IMR-90 (cell line): Measurements from ENCODE around the gene ERMN. TPM values are rescaled to one million over a fixed set of nuclear protein-coding genes. Genes with fewer than 3 reads are reported as not detected.

Experiments used
- ATAC-seq: fragments of 200-7000 bp; cut with Tn5 transposase; 2 replicates; pipeline ENCODE4 v1.9.1; 2020; ENCODE audit warnings: low read depth, mild to moderate bottlenecking, moderate library complexity
- BruUV-seq: library from RNA; stranded (reverse); fragments of 400-500 nt; replicated peaks from 2 replicates; lab custom pipeline; 2021; lab: Mats Ljungman, UMichigan
- CTCF ChIA-PET: fragments of 300-600 bp; formaldehyde crosslinking; extraction: SDS; loops from one replicate; lab custom pipeline; 2021; ENCODE audit warnings: antibody characterized with exemption; lab: Yijun Ruan, JAX
- POLR2A ChIA-PET: fragments of 300-600 bp; sonication (Branson Sonifier 250); formaldehyde crosslinking; loops from one replicate; lab custom pipeline; 2022; ENCODE audit warnings: antibody characterized with exemption; ENCODE audit not compliant: unreplicated experiment; lab: Charles Lee
- DNase-seq: peaks from one replicate; pipeline ENCODE4 v3.0.0; 2013
- H2AFZ ChIP-seq: replicated peaks from 2 replicates; pipeline ENCODE3; 2013; ENCODE audit warnings: low read length, mild to moderate bottlenecking; ENCODE audit not compliant: poor library complexity
- H2AK5ac ChIP-seq: 2 replicates; pipeline ENCODE4 v1.6.1; 2013; ENCODE audit warnings: low read depth, low read length, inconsistent platforms
- H2AK9ac ChIP-seq: replicated peaks from 2 replicates; pipeline ENCODE3; 2013; ENCODE audit warnings: mild to moderate bottlenecking, low read depth, low read length, moderate library complexity; ENCODE audit not compliant: poor library complexity
- H2BK120ac ChIP-seq: 2 replicates; pipeline ENCODE4 v1.6.1; 2013; ENCODE audit warnings: low read depth, low read length, inconsistent platforms
- H2BK15ac ChIP-seq: 3 replicates; pipeline ENCODE4 v1.6.1; 2013; ENCODE audit warnings: low read depth, low read length, inconsistent platforms
- H2BK20ac ChIP-seq: 2 replicates; pipeline ENCODE4 v1.6.1; 2013; ENCODE audit warnings: low read depth, mild to moderate bottlenecking, inconsistent platforms, low read length, moderate library complexity
- H2BK5ac ChIP-seq: 2 replicates; pipeline ENCODE4 v1.6.1; 2013; ENCODE audit warnings: mild to moderate bottlenecking, low read depth, low read length, inconsistent platforms; ENCODE audit not compliant: poor library complexity, severe bottlenecking
- H3K14ac ChIP-seq: replicated peaks from 2 replicates; pipeline ENCODE4 v1.6.1; 2013; ENCODE audit warnings: low read depth, low read length, inconsistent platforms
- H3K18ac ChIP-seq: 2 replicates; pipeline ENCODE4 v1.6.1; 2013; ENCODE audit warnings: low read depth, low read length, control low read depth
- H3K23ac ChIP-seq: 2 replicates; pipeline ENCODE4 v1.6.1; 2013; ENCODE audit warnings: low read depth, low read length, inconsistent platforms
- H3K27ac ChIP-seq: 2 replicates; pipeline ENCODE4 v1.5.1; 2013; ENCODE audit warnings: mild to moderate bottlenecking, control low read depth, low read length; ENCODE audit not compliant: insufficient read depth
- H3K27me3 ChIP-seq: 2 replicates; pipeline ENCODE4 v1.6.1; 2013; ENCODE audit warnings: low read length; ENCODE audit not compliant: control insufficient read depth, insufficient read depth
- H3K36me3 ChIP-seq: 2 replicates; pipeline ENCODE4 v1.6.1; 2013; ENCODE audit warnings: low read length, mixed read lengths; ENCODE audit not compliant: control insufficient read depth, insufficient read depth
- H3K4ac ChIP-seq: 2 replicates; pipeline ENCODE4 v1.6.1; 2013; ENCODE audit warnings: low read depth, low read length, inconsistent platforms
- H3K4me1 ChIP-seq: 2 replicates; pipeline ENCODE4 v1.6.1; 2013; ENCODE audit warnings: low read length, mixed read lengths; ENCODE audit not compliant: control insufficient read depth, insufficient read depth
- H3K4me2 ChIP-seq: 2 replicates; pipeline ENCODE4 v1.6.1; 2013; ENCODE audit warnings: low read depth, mild to moderate bottlenecking, control low read depth, low read length, moderate library complexity
- H3K4me3 ChIP-seq: 2 replicates; pipeline ENCODE4 v1.5.1; 2013; ENCODE audit warnings: low read depth, mild to moderate bottlenecking, control low read depth, low read length, moderate library complexity; ENCODE audit not compliant: insufficient read depth
- H3K56ac ChIP-seq: 2 replicates; pipeline ENCODE4 v1.6.1; 2013; ENCODE audit warnings: low read length, inconsistent platforms; ENCODE audit not compliant: insufficient read depth; ENCODE audit errors: extremely low read depth
- H3K79me1 ChIP-seq, 2 experiments: 2 replicates each; pipeline ENCODE4 v1.6.1; 2013; ENCODE audit warnings: low read length in 2 of 2, inconsistent platforms in 1 of 2, low read depth in 1 of 2
- H3K9ac ChIP-seq: 2 replicates; pipeline ENCODE4 v1.6.1; 2013; ENCODE audit warnings: low read depth, low read length, control low read depth
- H3K9me1 ChIP-seq: 2 replicates; pipeline ENCODE4 v1.6.1; 2013; ENCODE audit warnings: low read length, inconsistent platforms; ENCODE audit not compliant: insufficient read depth
- H3K9me3 ChIP-seq: 2 replicates; pipeline ENCODE4 v1.6.1; 2013; ENCODE audit warnings: low read length; ENCODE audit not compliant: control insufficient read depth, insufficient read depth
- H4K20me1 ChIP-seq: 2 replicates; pipeline ENCODE4 v1.6.1; 2013; ENCODE audit warnings: low read length, inconsistent platforms; ENCODE audit not compliant: insufficient read depth
- H4K5ac ChIP-seq: 2 replicates; pipeline ENCODE4 v1.6.1; 2013; ENCODE audit warnings: mild to moderate bottlenecking, low read depth, low read length, control low read depth
- H4K8ac ChIP-seq, 2 experiments: 2 replicates each; pipeline ENCODE4 v1.6.1; 2013; ENCODE audit warnings: low read depth in 2 of 2, low read length in 2 of 2, control low read depth in 1 of 2, inconsistent platforms in 1 of 2
- H4K91ac ChIP-seq: 2 replicates; pipeline ENCODE4 v1.6.1; 2013; ENCODE audit warnings: low read depth, low read length, inconsistent platforms; ENCODE audit not compliant: insufficient read depth
- CHD1 ChIP-seq: IDR thresholded peaks from 2 replicates; pipeline ENCODE4 v1.6.1; 2012; ENCODE audit warnings: low read depth, low read length, improper control_type of control experiment
- FOS ChIP-seq: fragments of 150-350 bp; IDR thresholded peaks from 2 replicates; pipeline ENCODE4 v1.6.1; 2016; ENCODE audit warnings: low read depth, low read length
- MAFK ChIP-seq: IDR thresholded peaks from 2 replicates; pipeline ENCODE4 v1.6.1; 2012; ENCODE audit warnings: low read depth, low read length, improper control_type of control experiment
- MAZ ChIP-seq: IDR thresholded peaks from 2 replicates; pipeline ENCODE4 v1.6.1; 2012; ENCODE audit warnings: low read depth, mild to moderate bottlenecking, low read length, improper control_type of control experiment, moderate library complexity, borderline replicate concordance
- NFE2L2 ChIP-seq: fragments of 150-350 bp; IDR thresholded peaks from 2 replicates; pipeline ENCODE4 v1.6.1; 2016; ENCODE audit warnings: low read depth, mild to moderate bottlenecking, low read length
- POLR2A ChIP-seq: IDR thresholded peaks from 2 replicates; pipeline ENCODE4 v1.6.1; 2012; ENCODE audit warnings: mild to moderate bottlenecking, low read depth, low read length
- RCOR1 ChIP-seq: IDR thresholded peaks from 2 replicates; pipeline ENCODE4 v1.6.1; 2012; ENCODE audit warnings: mild to moderate bottlenecking, low read length, improper control_type of control experiment; ENCODE audit not compliant: insufficient replicate concordance
- WGBS, 2 experiments: methylation state at CpG; one replicate each; pipeline versions ENCODE4 v1.1.5 to v1.1.7; 2013; ENCODE audit warnings: missing lambda C conversion rate in 2 of 2; ENCODE audit not compliant: insufficient read length in 1 of 2; ENCODE audit errors: extremely low coverage in 2 of 2; 5-methylcytosine and 5-hydroxymethylcytosine counted together
- dilution Hi-C: fragments of 300-500 bp; cut with HindIII; formaldehyde crosslinking; loops from one replicate; pipeline ENCODE4 v1.14.3; 2018; ENCODE audit warnings: low sequenced_read_pairs; ENCODE audit not compliant: unreplicated experiment
- in situ Hi-C: fragments of 300-500 bp; cut with MboI; formaldehyde crosslinking; loops from 3 replicates; pipeline ENCODE4 v1.14.3; 2019; ENCODE audit warnings: low sequenced_read_pairs, inconsistent platforms, mixed read lengths
- intact Hi-C: fragments of 100-400 bp; cut with micrococcal nuclease; formaldehyde crosslinking; loops from 2 replicates; pipeline ENCODE4 v1.10.0; 2022
- polyA plus RNA-seq, 3 experiments: library from polyadenylated mRNA; depleted of rRNA; stranded (reverse); fragments of >200 nt; gene quantifications; 2 replicates each; pipeline ENCODE4 v1.2.3, GENCODE V29; 2012; ENCODE audit warnings: low replicate concordance in 1 of 3
- total RNA-seq: library from RNA; depleted of rRNA; stranded (reverse); fragments of >200 nt; gene quantifications from 2 replicates; pipeline ENCODE4 v1.2.3, GENCODE V29; 2012
- TF ChIP-seq, protein P1 (sequence below): conservative IDR thresholded peaks from 2 replicates; pipeline ENCODE4 v1.5.1; 2012; ENCODE audit warnings: mild to moderate bottlenecking, low read depth, low read length, improper control_type of control experiment
- TF ChIP-seq, protein P2 (sequence below): fragments of 150-350 bp; IDR thresholded peaks from 2 replicates; pipeline ENCODE4 v1.6.1; 2016; ENCODE audit warnings: low read depth, mild to moderate bottlenecking, low read length, moderate library complexity, borderline replicate concordance

The ERMN gene
- total and polyA plus RNA-seq, 2 of the 4 experiments (the other 2 are of a cell fraction), result not detected

DNA sequence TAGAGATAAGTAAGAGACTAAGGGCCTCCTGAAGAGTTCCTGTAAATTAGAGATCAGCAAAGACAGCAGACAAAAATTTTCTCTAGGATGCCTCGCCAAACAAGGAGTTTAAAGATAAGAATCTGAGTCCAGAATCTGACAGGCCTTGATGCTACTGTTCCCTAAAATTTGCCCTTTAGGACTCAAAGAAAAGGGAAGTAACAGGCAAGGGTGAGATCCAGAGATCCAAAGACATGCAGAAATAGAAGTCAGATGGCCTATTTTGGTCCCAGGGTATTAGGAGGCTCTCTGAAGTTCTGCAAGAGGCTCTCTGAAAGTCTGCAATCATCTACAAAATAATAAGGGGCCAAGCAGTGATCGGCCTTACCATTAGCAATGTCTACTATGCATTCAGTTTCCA is 35.1 kb downstream of the ERMN start:
- Histone ChIP-seq H3K9ac (no peak overlapping the region), H4K20me1 (no peaks in the 10 kb centered on the region), H3K56ac (no peak overlapping the region), H2AK5ac (no peak overlapping the region), H2BK120ac (no peak overlapping the region), H2BK15ac (no peak overlapping the region), H3K36me3 (peaks cover 7% of the 10 kb centered on the region), H3K23ac (no peak overlapping the region), H3K14ac (no peak overlapping the region), H3K9me3 (no peaks in the 10 kb centered on the region), H3K4me3 (no peak overlapping the region), H3K27ac (no peak overlapping the region), H3K79me1 (peaks cover 0 to 2% of the 10 kb centered on the region in 2 experiments; a peak in 2 of 4 replicates), H4K5ac (no peak overlapping the region), H2BK20ac (no peak overlapping the region), H3K27me3 (no peaks in the 10 kb centered on the region), H3K4me2 (no peak overlapping the region), H3K4me1 (peaks cover 6% of the 10 kb centered on the region), H4K91ac (no peak overlapping the region), H3K4ac (no peak overlapping the region), H2AFZ (no peak overlapping the region), H3K18ac (no peak overlapping the region), H3K9me1 (peaks cover 8% of the 10 kb centered on the region; the same call in 1 of the 2 replicates), H4K8ac (no peak overlapping the region), H2BK5ac (no peak overlapping the region), H2AK9ac (no peak overlapping the region)
- no peak for ATAC-seq
- CTCF ChIA-PET, result no interaction called here
- in situ Hi-C loops, result no loop called here
- intact Hi-C loops, result no loop called here
- DNase-seq, result no peak
- TF ChIP-seq RCOR1 (no peak), MAFK (no peak), CHD1 (no peak), POLR2A (no peak), FOS (no peak), MAZ (no peak), NFE2L2 (no peak)
- TF ChIP-seq, protein P1, sequence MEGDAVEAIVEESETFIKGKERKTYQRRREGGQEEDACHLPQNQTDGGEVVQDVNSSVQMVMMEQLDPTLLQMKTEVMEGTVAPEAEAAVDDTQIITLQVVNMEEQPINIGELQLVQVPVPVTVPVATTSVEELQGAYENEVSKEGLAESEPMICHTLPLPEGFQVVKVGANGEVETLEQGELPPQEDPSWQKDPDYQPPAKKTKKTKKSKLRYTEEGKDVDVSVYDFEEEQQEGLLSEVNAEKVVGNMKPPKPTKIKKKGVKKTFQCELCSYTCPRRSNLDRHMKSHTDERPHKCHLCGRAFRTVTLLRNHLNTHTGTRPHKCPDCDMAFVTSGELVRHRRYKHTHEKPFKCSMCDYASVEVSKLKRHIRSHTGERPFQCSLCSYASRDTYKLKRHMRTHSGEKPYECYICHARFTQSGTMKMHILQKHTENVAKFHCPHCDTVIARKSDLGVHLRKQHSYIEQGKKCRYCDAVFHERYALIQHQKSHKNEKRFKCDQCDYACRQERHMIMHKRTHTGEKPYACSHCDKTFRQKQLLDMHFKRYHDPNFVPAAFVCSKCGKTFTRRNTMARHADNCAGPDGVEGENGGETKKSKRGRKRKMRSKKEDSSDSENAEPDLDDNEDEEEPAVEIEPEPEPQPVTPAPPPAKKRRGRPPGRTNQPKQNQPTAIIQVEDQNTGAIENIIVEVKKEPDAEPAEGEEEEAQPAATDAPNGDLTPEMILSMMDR, result no peak
- TF ChIP-seq, protein P2, sequence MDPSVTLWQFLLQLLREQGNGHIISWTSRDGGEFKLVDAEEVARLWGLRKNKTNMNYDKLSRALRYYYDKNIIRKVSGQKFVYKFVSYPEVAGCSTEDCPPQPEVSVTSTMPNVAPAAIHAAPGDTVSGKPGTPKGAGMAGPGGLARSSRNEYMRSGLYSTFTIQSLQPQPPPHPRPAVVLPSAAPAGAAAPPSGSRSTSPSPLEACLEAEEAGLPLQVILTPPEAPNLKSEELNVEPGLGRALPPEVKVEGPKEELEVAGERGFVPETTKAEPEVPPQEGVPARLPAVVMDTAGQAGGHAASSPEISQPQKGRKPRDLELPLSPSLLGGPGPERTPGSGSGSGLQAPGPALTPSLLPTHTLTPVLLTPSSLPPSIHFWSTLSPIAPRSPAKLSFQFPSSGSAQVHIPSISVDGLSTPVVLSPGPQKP, result no peak
- dilution Hi-C loops, result no loop called here
- POLR2A ChIA-PET, result no interaction called here
- no TSS peak for BruUV-seq
- 100% methylated on average over 1 of the region's 2 CpGs; no CpG with 5 or more reads in 1 of the 2 experiments for WGBS, 2 experiments
